ENCODE data around the gene R3HDM4.

R3HDM4 gene

GRCh38 chr19:952680-953444 is 39.8 kb upstream of the R3HDM4 start:
- H3K9me3 Mint-ChIP-seq, result no peaks in the 10 kb centered on the region
- no peak for DNase-seq
- no peaks in the 10 kb centered on the region for H3K27me3 Mint-ChIP-seq (ENCODE audit: low read depth, poor library complexity)
- no peak for TF ChIP-seq CTCF (IDR thresholded peaks at IDR 0.05)
- H3K4me3 Mint-ChIP-seq, result peak overlapping the region; percentile 23
- H3K36me3 Mint-ChIP-seq (ENCODE audit: low read depth), result no peaks in the 10 kb centered on the region
- H3K27ac Mint-ChIP-seq, result no peak overlapping the region
- H3K4me1 Mint-ChIP-seq, result peaks cover 50% of the 10 kb centered on the region

- DNase-seq, result no peak
- no peak overlapping the region for H3K27ac Mint-ChIP-seq
- TF ChIP-seq CTCF (IDR thresholded peaks at IDR 0.05), result no peak
- H3K27me3 Mint-ChIP-seq (ENCODE audit: low read depth, poor library complexity), result no peaks in the 10 kb centered on the region
- no peaks in the 10 kb centered on the region for H3K9me3 Mint-ChIP-seq
- peak overlapping the region; percentile 18 for H3K4me3 Mint-ChIP-seq
- peaks cover 4% of the 10 kb centered on the region for H3K36me3 Mint-ChIP-seq (ENCODE audit: low read depth)
- H3K4me1 Mint-ChIP-seq, result peaks cover 44% of the 10 kb centered on the region
These were observed 39.1 kb upstream of the R3HDM4 start for GRCh38 chr19:952049-952679.

GRCh38 chr19:950352-951066 is 37.5 kb upstream of the R3HDM4 start:
- DNase-seq, result no peak
- H3K9me3 Mint-ChIP-seq, result no peaks in the 10 kb centered on the region
- peaks cover 7% of the 10 kb centered on the region for H3K36me3 Mint-ChIP-seq (ENCODE audit: low read depth)
- H3K4me1 Mint-ChIP-seq, result peaks cover 32% of the 10 kb centered on the region
- H3K27ac Mint-ChIP-seq, result peak overlapping the region; percentile 96
- no peak for TF ChIP-seq CTCF (IDR thresholded peaks at IDR 0.05)
- H3K4me3 Mint-ChIP-seq, result no peak overlapping the region
- H3K27me3 Mint-ChIP-seq (ENCODE audit: low read depth, poor library complexity), result peaks cover 2% of the 10 kb centered on the region

- no peak for DNase-seq
- Mint-ChIP-seq H3K27me3 (ENCODE audit: low read depth, poor library complexity) (peaks cover 2% of the 10 kb centered on the region), H3K4me3 (no peak overlapping the region), H3K4me1 (peaks cover 41% of the 10 kb centered on the region), H3K27ac (no peak overlapping the region), H3K9me3 (no peaks in the 10 kb centered on the region), H3K36me3 (ENCODE audit: low read depth) (peaks cover 20% of the 10 kb centered on the region)
- TF ChIP-seq CTCF (IDR thresholded peaks at IDR 0.05), result no peak
These were observed 36.0 kb upstream of the R3HDM4 start for GRCh38 chr19:948842-949496.

- H3K4me3 Mint-ChIP-seq, result no peak overlapping the region
- TF ChIP-seq CTCF (IDR thresholded peaks at IDR 0.05), result no peak
- no peak for DNase-seq
- peaks cover 2% of the 10 kb centered on the region for H3K9me3 Mint-ChIP-seq
- H3K4me1 Mint-ChIP-seq, result peaks cover 32% of the 10 kb centered on the region
- H3K36me3 Mint-ChIP-seq (ENCODE audit: low read depth), result peaks cover 31% of the 10 kb centered on the region
- no peak overlapping the region for H3K27ac Mint-ChIP-seq
- H3K27me3 Mint-ChIP-seq (ENCODE audit: low read depth, poor library complexity), result peaks cover 2% of the 10 kb centered on the region
These were observed 34.9 kb upstream of the R3HDM4 start for GRCh38 chr19:947707-948539.

All from nephron progenitor cell (in vitro differentiated cells).